Testis (tissue), 3 donors: ENCODE data around the gene HELB. TPM values are rescaled to one million over a fixed set of nuclear protein-coding genes. Genes with fewer than 3 reads are reported as not detected.

Source experiments
- DNase-seq: peaks from one replicate; pipeline ENCODE4 v3.0.0-alpha.2; 2019
- H3K27ac ChIP-seq, 2 donors: fragments of 200-600 bp; sonication (generic); one replicate each; pipeline ENCODE4 v1.5.1; 2019
- H3K27me3 ChIP-seq: fragments of 200-600 bp; sonication (generic); one replicate; pipeline ENCODE4 v1.5.1; 2019
- H3K36me3 ChIP-seq: fragments of 200-600 bp; sonication (generic); one replicate; pipeline ENCODE4 v1.5.1; 2017; ENCODE audit warnings: low read depth; ENCODE audit errors: missing control alignments
- H3K4me1 ChIP-seq: fragments of 200-600 bp; sonication (generic); one replicate; pipeline ENCODE4 v1.5.1; 2019
- H3K4me3 ChIP-seq, 2 donors: fragments of 200-600 bp; sonication (generic); one replicate each; pipeline ENCODE4 v1.5.1; 2017 to 2019
- H3K9me3 ChIP-seq: fragments of 200-600 bp; sonication (generic); one replicate; pipeline ENCODE4 v1.5.1; 2017
- POLR2A ChIP-seq: fragments of 450-650 bp; IDR thresholded peaks from one replicate; pipeline ENCODE4 v1.6.1; 2017; ENCODE audit warnings: antibody characterized with exemption, mild to moderate bottlenecking, moderate library complexity
- WGBS, 2 donors: methylation state at CpG; one replicate each; pipeline ENCODE4 v1.1.5; 2018; 5-methylcytosine and 5-hydroxymethylcytosine counted together
- intact Hi-C: fragments of 100-400 bp; cut with DNase I; formaldehyde crosslinking; loops from one replicate; pipeline ENCODE4 v1.15.1; 2023; ENCODE audit warnings: low total_unique reads
- polyA plus RNA-seq: library from polyadenylated mRNA; stranded (reverse); fragments of 350-450 nt; fragmentation: Illumina TruSeq; extraction: RNeasy Lipid Tissue Mini Kit (QIAGEN cat#74804); gene quantifications from one replicate; pipeline ENCODE4 v1.2.3, GENCODE V29; 2014; ENCODE audit warnings: low read depth, low replicate concordance; ENCODE audit not compliant: insufficient read depth
- total RNA-seq, 2 donors: library from RNA; depleted of rRNA; stranded (reverse); fragments of >200 nt; gene quantifications; one replicate each; pipeline ENCODE4 v1.2.3, GENCODE V29; 2016
- TF ChIP-seq, protein P1 (sequence below), 3 experiments: fragments of 450-650 bp in 2 of 3; fragments of 200-600 bp in 1 of 3; sonication (generic) in 1 of 3; IDR thresholded peaks; one replicate each; pipeline ENCODE4 v1.5.1; 2016 to 2019; ENCODE audit warnings: antibody characterized with exemption in 3 of 3, mild to moderate bottlenecking in 2 of 3, moderate library complexity in 1 of 3

HELB gene
- total and polyA plus RNA-seq, 3 donors from 2014 or later: 1.0 to 6.3 (median 5.9) TPM

DNA sequence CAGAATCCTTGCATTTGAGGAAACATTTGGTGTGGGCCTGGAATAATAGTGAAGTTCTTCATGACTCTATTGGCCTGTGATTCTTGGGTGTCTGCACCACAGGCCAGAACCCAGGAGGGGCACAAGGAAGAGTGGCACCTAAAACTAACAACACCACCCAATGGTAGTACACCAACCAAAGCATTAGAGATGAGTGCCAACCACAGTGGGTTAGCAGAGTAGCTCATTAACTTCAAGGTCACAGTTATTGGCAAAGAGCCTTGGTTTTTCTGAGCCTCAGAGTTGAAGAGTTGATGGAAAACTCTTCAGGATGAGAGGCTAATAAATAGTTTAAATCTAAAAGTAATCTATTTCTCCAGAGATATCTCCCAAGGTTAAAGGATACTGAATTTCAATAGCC is 57.0 kb downstream of the HELB start:
- no peak for DNase-seq
- no peaks in the 10 kb centered on the region for H3K9me3 ChIP-seq
- H3K27me3 ChIP-seq: no peaks in the 10 kb centered on the region
- TF ChIP-seq POLR2A: no peak
- TF ChIP-seq, protein P1, sequence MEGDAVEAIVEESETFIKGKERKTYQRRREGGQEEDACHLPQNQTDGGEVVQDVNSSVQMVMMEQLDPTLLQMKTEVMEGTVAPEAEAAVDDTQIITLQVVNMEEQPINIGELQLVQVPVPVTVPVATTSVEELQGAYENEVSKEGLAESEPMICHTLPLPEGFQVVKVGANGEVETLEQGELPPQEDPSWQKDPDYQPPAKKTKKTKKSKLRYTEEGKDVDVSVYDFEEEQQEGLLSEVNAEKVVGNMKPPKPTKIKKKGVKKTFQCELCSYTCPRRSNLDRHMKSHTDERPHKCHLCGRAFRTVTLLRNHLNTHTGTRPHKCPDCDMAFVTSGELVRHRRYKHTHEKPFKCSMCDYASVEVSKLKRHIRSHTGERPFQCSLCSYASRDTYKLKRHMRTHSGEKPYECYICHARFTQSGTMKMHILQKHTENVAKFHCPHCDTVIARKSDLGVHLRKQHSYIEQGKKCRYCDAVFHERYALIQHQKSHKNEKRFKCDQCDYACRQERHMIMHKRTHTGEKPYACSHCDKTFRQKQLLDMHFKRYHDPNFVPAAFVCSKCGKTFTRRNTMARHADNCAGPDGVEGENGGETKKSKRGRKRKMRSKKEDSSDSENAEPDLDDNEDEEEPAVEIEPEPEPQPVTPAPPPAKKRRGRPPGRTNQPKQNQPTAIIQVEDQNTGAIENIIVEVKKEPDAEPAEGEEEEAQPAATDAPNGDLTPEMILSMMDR (IDR thresholded peaks at IDR 0.05): no peak
- intact Hi-C loops: no loop called here
- H3K4me3 ChIP-seq: no peak overlapping the region
- no peak overlapping the region for H3K27ac ChIP-seq
- H3K4me1 ChIP-seq: no peaks in the 10 kb centered on the region
- no peaks in the 10 kb centered on the region for H3K36me3 ChIP-seq

DNA sequence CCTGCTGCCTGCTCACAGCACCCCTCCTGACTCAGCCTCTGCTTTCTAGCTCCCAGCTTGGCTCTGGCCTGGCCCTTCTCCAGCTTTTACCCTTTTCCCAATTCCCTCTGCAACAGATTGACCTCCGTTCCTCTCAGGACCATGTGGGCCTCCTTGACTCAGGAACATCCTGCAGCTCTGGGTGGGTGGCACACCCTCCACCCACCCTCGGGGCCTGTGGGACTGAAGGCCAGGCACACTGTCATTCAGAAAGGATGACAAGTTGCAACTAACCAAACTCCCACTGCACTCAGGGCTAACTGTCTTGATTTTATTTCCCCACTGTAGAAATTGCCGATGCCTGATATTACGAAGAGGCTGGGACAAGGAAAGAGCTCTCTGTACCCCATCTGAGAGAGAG is 59.4 kb downstream of the HELB start:
- TF ChIP-seq, protein P1 (IDR thresholded peaks at IDR 0.05): no peak
- no peak for TF ChIP-seq POLR2A
- intact Hi-C loops: no loop called here
- 85 to 86% methylated on average over 4 of the region's 4 CpGs for WGBS, 2 donors

DNA sequence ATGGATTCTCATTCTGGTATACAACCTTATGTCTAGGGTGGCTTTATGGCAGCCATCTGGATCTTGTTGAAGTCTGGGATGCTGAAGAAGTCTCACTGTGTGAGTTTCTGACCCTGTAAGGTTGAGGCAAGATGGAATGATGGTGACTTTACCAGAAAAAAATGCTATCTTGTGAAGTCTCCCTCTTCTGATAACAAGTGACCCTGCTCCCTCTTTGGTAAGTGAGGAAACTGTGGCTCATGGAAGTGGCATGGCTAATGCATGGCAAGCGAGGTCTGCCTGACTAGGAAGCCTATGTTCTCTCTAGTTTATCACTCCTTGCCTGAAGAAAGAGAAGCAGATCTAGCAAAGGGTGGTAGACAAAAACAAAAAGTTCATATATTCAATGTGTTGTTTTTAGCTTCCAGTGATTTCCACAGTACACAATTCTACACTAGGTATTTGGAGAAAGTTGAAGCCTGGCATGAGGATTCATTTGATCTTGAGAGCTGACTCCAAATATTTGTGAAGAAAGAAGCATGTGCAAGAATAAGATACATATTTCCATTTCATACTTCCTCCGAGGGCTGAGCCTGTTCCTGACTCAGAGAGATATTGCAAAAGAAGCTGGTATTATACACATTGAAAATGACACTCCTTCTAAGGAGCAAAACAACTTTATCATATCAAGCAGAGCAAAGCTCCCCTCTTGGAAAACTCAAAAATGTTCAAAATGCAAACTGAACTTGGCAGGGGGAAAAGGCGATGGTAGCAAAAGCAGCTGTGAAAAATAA is 63.6 kb downstream of the HELB start:
- H3K27me3 ChIP-seq: no peaks in the 10 kb centered on the region
- H3K4me3 ChIP-seq: no peak overlapping the region
- intact Hi-C loops: no loop called here
- no peaks in the 10 kb centered on the region for H3K4me1 ChIP-seq
- DNase-seq: no peak
- no peaks in the 10 kb centered on the region for H3K9me3 ChIP-seq
- no peak overlapping the region for H3K27ac ChIP-seq
- 69 to 88% methylated on average over 3 of the region's 3 CpGs for WGBS, 2 donors
- no peaks in the 10 kb centered on the region for H3K36me3 ChIP-seq
- TF ChIP-seq, protein P1 (IDR thresholded peaks at IDR 0.05): no peak
- TF ChIP-seq POLR2A: no peak

More for the DNA sequence above, 59.4 kb downstream of the HELB start:
- Histone ChIP-seq H3K4me3 (no peak overlapping the region), H3K27me3 (no peaks in the 10 kb centered on the region), H3K36me3 (no peaks in the 10 kb centered on the region), H3K27ac (no peak overlapping the region), H3K9me3 (no peaks in the 10 kb centered on the region), H3K4me1 (no peaks in the 10 kb centered on the region)
- no peak for DNase-seq

DNA sequence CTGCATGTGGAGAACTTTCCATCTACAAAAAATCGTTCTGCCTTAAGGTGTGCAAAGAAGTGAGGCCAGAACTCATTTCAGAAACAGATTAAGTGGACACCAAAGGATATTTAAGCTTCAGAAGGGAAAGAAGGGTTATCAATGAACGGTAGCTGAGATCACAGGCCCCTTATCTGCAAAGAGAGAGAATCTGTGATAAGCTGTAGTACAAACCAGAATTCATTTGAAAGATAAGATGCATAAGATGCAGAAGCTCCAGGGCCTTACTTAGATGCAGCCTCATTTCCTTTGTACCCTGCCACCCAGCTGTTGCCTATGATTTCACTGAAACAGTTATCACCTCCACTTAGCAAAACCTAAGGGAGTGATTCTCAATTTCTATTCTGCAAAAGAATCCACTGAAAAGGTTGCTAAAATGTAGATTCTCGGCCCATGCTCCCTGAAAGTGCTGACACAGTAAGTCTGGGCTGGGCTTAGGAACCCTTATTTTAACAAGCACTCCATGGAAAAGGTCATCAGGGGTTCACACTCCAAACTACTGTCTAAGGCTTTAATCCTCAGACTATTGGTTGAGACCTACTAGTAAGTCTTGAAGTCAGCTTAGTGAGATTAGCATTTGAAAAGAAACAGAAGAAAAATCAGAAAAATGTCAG is 64.8 kb downstream of the HELB start:
- no peak overlapping the region for H3K27ac ChIP-seq
- no peaks in the 10 kb centered on the region for H3K36me3 ChIP-seq
- TF ChIP-seq, protein P1 (IDR thresholded peaks at IDR 0.05): no peak
- no peak for TF ChIP-seq POLR2A
- no peak for DNase-seq
- intact Hi-C loops: no loop called here
- no peaks in the 10 kb centered on the region for H3K9me3 ChIP-seq
- no peaks in the 10 kb centered on the region for H3K27me3 ChIP-seq
- no peaks in the 10 kb centered on the region for H3K4me1 ChIP-seq
- WGBS, 2 donors: 56 to 71% methylated on average over 3 of the region's 3 CpGs
- H3K4me3 ChIP-seq: no peak overlapping the region
